NCI-H510A (cell line): ENCODE measurements around the gene ARID1B.

ENCODE experiments used
- DNase-seq: peaks from one replicate; lab custom pipeline; 2025; lab: John Stamatoyannopoulos, UW

The ARID1B gene

DNA sequence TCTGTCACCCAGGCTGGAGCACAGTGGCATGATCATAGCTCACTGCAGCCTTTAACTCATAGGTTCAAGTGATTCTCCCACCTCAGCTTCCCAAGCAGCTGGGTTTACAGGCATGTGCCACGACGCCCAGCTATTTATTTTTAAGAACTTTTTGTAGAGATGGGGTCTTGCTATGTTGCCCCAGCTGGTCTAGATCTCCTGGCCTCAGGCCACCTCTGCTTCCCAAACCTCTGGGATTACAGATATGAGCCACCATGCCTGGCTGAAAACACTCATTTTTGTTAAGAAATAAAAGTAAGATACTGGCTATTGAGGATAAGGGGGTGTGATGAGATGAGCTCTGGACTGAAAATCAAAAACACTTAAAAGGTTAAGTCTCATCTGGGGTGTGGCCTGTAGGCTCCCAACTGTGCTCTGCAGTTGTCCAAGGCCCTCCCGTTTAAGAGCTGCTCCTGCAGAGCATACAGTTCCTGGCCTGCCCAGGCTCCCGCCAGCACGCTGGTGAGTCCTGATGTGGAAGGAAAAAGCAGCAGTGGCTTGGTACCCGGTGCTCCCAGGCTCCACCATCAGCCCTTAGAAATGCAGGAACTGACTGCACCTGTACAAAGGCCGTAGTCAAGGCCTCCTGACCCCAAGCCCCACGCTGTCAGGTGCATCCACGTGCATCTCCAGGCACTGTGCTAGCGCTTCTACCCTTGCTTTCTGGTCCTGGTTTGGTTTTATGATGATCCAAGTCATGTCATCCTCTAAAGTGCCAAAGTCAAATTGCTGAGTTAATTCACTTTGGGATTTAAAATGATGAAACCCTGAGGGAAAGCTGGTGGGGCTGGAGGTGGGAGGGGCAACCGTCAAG is 434.7 kb downstream of the ARID1B start:
- no peak for DNase-seq

DNA sequence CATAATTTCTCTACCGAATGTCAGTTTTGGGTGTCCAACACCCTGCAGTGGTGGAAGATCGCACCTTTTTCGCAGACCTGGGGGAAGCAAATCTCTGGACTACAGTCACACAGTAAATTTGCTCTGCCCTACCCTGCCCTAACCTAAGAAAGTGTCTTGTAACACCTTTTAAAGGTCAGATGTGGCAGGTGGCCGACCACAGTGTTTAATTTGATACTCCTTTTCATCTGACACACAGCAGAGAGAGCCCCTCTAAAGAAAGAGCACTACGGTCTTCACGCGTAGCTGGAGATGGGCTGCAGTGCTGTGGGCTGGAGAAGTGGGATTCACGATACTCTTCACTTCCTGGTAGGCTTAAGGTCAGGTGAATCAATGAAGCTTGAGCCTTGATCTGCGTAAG is 436.2 kb downstream of the ARID1B start:
- no peak for DNase-seq

DNA sequence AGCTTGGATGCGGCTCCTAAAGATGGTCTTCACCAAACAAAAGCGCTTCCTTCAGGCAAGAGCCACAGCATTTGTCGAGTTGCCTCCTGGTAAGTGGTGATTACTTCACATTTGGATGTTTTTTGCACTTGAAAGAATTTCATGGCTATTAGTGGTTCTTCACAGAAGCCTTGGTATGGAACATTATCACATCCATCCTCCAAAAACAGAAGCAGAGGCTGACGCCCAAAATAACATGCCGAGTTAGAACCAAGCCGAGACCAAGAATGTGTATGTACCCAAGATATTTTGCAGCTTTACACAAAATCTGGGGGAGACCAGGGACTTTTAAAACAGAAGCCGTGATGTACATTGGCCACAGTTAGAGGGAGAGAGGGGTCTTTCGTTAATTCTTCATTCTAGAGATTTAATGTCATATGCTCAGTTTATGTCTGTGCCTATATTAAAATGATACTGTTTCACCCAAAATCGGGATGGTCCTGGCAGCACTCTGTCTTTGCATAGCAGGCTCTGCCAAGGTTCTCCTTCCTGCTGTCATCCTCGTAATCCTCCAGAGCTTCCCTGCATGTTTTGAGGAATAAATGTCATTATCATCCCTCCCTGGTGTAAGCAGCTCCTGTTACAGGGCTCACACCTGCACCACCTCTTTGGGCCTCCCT is 436.9 kb downstream of the ARID1B start:
- DNase-seq = no peak

DNA sequence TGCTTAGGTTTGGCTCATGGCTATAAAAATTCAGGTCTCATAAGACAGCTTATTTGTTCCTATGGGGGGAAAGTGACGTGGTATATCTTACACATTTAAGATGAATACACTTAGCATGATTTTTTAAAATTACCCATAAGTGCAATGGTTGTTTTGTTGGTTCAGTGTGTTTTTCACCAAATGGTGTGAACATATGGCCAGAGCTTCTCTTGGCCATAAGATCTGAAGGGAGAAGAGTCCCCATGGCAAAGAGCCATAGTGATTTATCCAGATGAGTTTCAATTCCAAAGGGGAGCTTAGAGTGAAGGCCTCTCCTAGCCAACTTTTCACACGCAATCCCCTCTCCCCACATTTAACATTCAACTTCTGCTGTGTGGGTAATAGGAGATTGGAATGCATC is 438.5 kb downstream of the ARID1B start:
- no peak for DNase-seq

DNA sequence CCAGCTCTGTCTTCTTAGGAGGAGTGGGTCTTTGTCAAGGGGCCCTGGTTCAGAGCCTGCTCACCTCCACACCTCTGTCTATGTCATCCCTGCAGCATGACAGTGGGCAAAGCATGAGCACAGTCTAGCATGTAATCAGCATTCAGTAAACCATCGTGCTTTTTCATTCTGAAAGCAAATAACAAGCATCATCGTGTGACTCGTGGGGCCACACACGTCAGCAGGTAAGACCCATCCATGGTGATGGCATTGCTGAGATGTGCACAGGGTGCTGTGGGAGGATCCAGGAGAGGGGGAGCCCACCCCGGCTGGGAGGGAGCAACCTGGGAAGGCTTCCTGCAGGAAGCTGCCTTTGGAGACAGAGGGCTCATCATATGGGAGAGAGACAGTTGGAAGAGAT is 439.4 kb downstream of the ARID1B start:
- no peak for DNase-seq

DNA sequence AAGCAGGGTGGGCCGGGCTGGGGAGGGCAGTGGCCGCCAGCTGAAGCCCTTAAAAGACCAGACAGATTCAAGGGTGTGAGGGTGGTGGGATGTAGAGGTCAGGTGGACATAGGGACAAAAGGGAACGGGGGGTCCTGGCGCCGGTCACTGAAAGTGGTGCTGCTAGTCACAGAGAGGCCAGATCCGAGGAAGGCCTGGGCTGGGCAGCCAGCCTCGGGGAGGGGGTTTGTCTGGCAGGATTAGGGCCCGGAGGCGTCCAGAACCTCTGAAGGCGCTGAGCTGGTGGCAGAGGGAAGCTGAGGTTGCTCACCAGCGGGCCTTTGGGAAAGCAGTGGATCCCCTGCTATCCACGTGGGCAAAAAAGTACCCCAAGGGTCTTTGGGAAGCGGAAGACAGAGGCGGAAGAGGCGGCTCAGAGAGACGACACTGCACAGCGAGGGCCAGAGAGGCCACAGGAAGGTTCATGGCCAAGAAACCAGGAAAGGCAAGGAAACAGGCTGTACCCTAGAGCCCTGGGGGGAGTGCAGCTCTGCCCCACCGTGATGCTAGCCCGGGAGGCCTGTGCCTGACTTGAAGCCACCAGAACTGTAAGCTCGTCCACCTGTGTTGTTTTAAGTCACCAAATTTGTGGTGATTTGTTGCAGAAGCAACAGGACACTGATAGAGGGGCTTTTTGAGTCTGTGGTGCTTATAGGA is 440.2 kb downstream of the ARID1B start:
- DNase-seq = no peak

DNA sequence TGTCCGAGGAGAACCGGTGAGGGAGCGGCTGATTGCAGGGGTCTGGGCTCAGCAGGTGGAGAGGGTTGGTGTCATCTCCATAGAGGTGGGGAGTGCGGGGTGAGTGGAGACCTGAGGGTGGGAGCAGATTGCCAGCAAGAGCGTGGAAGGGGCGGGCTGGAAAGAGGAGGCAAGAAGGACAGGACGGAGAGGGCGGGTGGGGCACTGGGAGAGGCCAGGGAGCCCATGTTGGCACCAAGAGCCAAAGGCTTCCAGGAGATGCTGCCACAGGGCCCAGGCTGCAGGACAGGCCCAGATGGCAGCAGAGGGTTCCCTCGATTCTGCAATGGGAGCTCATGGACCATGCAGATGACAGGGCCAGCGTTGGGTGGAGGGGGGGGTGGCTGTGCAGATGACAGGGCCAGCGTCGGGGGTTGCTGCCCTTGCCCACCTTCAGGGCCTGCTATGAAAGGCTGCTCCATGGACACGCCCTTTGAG is 440.8 kb downstream of the ARID1B start:
- DNase-seq = no peak

DNA sequence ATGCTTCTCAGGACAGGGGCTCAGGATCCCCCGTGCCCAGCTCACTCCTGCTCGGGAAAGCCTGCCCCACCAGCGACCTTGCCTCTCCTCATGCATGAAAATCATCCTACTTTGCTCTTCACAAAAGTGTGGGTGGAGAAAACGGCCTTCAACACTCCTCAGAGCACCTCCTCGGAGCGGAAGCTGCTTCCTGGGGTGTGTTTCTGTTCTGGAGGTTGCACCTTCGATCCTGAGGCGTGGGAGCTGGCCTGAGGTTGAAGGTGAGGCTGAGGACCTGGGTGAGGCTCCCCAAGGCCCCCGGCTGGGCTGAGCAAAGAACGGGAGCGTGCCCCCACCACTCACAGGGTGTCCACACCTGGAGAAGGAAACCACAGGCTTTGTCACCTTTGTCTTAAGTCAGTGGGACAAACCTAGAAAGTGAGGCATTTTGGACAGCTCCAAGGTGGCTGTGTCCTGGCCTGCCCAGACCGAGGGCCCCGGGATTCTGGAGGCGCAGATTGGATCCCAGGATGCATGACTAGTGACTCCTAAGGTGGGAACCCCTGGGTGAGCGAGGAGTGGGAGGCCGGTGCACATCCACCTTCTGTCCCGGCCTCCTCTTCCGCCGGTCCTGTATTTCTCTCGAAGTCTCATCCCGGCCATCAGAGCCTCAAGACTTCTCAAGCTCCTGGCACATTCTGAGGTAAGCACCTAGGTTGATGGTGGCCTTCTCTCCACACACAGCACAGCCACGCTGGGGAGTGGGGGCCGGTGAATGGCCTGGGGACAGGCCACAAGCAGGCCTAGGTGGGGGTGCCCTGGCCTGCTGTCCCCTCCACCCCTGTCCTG is 441.4 kb downstream of the ARID1B start:
- DNase-seq = no peak

DNA sequence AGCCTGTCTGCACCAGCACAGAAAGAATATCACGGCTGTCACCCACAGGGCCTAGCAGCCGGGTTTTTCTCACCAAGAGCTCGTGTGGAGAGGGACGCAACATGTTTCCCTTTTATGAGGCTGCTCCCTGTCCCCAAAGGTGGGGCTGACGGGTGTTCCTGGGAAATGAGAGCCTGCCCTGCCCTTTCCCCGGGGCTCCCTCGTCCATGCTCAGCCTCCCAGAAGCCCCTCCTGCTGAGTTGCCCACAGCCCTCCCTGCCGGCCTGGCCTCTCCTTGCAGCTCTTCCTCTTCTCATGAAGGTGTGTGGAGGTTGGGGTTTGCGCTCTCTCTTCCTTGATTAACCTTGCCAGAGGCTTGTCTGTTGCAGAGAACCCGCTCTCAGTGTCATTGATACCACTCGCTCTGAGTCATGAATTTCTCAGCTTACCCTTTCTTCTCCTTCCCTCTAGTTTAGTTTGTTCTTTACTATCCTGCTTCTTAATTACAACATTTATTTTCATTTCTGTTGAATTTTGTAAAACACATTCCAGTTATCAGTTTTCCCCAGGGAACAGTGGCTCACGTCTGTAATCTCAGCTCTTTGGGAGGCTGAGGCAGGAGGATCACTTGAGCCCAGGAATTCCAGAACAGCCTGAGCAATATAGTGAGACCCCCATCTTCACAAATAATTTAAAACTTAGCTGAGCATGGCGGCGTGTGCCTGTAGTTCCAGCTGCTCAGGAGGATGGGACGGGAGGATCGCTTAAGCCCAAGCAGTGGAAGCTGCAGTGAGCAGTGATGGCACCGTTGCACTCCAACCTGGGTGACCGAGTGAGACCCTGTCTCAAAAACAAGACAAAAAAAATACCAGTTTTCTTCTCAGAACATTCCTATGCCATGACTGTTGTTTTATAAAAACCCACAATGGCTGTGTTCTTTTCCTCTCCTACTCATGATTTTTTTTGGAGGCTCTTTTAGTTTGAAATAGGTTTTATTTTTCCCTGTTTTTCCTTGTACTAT is 442.3 kb downstream of the ARID1B start:
- no peak for DNase-seq

DNA sequence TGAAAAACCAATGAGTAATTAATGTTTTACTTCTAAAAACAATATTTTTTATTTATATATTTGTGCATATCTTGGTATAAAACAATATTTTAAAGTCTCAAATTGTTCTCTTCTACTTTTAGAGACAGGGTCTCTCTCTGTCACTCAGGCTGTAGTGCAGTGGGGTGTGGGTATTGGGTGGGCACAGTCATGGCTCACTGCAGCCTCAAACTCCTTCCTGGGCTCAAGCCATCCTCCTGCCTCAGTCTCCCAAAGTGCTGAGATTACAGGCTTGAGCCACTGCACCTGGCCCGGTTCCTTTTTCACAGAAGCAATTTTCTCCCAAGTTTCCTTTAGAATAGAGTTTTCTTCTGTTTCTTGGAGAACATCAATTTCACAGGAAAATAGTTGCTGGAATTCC is 443.3 kb downstream of the ARID1B start:
- no peak for DNase-seq

DNA sequence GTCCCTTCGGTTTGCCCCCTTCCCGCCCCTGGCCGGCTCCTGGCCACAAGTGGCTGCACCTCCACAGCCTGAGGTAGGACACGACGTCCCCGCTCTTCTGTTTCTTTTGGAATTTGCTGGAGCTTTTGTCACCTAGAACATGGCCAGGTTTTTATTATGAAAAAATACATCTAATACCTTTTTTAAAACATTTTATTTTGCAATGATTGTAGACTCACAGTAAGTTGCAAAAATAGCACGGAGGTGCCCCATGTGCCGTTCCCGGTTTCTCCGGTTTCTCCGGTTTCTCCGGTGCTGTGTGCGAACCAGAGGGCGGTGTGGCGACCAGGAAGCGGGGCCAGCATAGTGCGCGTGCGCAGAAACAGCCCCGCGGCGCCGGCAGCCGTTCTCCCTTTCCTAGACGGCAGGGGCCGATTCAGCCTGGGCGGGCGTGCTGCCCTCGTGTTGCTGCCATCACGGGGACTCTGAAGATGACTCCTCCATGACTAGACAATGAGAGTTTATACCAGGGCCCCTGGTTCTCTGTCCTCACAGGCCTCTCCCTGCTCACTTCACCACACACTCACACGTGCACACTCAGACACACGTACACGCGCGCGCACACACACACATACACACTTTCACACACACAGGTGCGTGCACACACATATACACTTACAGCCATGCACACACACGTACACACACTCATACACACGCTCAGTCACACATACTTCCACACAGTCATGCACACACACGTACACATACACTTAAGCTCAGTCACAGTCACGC is 444.1 kb downstream of the ARID1B start:
- peak; percentile 72 for DNase-seq

DNA sequence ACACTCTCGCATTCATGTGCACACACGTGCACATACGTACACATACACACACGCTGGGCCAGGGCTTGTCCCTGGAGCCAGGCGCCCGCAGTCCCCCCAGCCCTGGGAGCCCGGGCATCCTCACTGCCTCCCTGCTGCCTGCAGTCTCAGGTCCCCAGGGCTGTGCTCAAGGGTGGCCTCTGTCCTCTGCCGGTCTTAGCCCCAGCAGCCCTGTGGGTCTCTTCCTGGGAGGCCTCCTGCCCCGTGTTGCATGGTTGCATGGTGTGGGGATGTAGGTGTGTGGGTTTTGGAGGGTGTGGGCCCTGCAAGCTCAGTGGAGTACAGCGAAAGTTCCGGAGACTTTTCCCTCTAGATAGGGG is 444.6 kb downstream of the ARID1B start:
- DNase-seq = no peak

DNA sequence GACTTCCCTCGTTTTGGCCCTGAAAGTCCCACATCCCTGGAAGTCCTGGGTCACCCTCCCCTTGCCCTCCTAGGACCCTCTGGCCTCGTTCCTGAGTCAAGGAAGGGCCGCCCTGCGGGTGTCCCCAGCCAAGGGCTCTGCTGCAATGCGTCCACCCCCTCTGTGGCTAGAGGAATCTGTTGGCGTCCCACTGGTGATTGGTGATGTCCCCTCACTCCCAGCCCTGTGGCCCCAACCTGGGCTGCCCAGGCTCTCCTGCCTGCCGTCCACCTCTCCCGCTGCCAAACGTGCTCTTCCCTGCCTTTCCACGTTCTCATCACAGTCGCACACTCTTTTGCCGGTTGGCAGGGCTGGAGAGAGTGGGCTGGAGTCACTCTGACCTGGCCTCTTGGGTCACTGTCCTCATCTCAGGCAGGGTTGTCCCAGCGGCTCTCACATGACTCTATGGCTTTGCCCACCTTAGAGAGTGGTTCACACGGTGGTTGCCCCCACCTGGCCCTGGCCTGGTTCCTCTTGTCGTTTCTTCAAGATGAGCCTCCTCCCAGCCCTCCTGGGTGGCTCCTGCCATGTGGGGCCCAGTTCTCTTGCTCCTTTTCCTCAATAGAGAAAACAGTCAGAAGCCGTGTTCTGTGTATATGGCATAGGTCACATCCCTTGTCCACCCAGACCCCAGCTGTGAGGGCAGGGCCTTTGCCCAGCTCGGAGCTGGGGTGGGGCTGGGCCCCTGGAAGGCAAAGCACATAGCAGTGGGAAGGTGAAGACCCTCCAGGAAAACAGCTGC is 445.2 kb downstream of the ARID1B start:
- no peak for DNase-seq

DNA sequence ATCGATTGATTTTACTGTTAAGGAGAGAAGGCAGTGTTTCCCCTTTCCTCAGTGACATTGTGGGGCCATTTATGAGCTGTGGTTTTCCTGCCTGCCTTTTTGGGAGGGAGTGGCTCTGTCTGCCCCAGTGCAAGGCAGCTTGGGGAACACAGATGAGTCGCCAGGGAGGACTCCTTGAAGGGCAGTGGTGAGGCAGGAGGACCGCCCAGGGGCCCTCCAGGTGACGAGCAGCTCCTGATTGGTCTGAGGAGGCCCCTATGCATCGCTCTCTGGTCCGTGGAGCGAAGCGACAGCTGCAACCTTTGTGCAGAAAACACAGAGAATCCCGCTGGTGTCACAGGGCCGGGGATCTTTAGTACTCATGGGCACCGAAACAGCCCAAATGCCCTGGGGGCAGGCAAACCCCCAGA is 445.8 kb downstream of the ARID1B start:
- DNase-seq = no peak

DNA sequence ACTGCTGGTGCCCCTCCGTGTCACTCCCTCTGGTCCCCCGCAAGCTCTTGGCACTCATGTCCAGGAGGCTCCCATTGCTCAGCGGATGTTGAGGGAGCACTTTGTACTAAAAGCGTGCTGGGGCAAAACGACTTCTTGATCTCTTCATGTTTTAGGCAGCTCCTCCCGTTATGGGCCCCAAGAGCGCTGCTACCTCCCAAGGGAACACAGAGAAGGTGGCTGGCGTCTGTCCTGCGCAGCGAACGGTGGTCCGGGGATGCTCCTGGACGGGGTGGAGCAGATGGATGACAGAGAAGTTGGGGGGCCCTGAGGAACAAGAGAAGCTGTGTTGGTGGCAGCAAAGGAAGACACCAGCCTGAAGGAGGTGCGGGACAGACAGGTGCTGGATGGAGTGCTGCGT is 446.3 kb downstream of the ARID1B start:
- no peak for DNase-seq

DNA sequence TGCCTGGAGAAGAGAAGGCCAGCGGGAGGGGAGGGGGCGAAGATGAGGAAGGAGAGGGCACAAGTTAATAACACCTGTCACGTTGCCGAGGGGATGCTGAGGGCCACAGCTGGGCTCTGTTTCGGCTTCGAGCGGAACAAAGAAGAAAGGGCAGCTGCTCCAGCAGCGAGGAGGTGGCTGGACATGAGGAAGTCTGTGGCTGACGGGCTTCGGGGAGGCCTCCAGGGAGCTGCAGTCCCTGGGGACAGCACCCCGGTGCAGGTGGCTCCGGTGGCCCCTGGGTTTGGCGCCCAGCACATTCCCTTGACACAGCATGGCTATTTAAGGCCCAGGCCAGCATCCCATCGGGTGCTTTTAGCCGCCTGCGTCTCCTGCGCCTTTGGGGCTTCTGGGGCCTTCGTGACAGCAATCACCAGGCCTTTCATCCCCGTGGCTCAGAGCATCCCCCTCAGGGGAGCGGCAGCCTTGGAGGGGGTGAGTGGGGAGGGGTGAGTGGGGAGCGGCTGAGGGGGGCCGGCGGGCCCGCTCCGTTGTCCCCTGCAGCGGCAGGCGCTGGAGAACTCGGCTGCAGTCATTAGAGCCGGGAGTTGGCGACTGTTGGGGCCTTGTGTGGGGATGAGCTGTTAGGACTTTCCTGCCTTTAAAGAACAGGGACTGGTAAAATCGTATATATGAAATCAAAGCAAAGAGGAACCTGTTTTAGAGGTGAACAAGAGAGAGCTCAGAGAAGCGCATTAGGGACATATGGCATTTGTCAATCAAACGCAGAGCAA is 447.2 kb downstream of the ARID1B start:
- no peak for DNase-seq

DNA sequence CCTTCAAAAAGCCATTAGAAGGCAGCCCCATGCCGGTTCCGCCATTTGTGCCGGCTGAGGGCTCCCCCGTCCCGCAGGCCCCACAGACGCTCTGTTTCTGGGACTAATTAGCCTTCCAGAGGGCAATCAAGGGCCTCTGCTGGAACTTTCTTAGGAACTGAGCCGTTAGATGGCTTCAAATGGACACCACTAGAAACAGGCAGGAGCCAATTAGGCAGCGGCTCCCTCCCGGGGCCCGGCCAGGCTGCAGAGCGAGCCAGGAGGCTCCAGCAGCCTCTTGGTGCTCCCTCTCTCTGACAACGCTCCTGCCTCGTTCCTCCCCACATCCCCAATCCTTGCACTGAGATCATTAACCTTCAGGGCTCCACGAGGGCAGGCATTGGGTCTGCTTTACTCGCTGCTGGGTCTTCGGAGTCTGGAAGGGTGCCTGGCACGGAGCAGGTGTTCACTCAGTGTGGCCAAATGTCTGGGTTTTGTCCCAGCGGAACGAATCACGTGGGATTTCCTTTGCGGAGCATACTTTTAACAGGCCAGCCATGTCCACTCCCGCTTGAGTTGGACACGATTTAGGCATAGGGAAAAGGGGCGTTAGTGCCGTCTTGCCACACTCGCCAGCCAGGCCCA is 447.9 kb downstream of the ARID1B start:
- DNase-seq = no peak

DNA sequence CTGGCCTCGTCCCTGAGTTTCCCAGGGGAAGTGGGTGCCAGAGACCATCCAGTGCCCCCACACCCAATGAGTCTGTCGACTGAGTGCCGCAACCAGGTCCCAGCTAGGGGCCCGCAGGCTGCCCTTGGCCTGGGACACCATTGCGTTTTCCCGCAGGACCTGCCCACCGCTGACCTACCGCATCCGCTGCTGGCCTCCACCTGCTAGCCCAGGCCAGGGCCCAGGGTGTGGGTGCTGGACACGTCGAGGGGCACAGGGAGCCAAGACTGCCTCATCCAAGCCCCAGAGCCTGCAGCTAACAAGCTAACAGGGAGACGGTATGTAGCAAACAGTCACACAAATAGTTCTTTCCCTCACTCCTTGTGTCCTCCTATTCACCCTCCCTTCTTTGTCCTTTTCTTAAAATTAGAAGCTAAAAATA is 448.4 kb downstream of the ARID1B start:
- no peak for DNase-seq
